ENCODE results near the gene GOLGA6L7.
"Not testable (repeated sequence)": the region's sequence is repeated elsewhere in the genome, so short reads cannot be mapped to it uniquely, and the experiment has no call there.

Gene GOLGA6L7

GRCh38 chr15:28891588-28891987 lies 43.1 kb upstream of the GOLGA6L7 start:
- H3K27ac ChIP-seq: no peak overlapping the region
- TF ChIP-seq CTCF (conservative IDR thresholded peaks at IDR 0.05): no peak

- no peak overlapping the region for H3K27ac ChIP-seq
- TF ChIP-seq CTCF (conservative IDR thresholded peaks at IDR 0.05): no peak
These were observed 42.5 kb upstream of the GOLGA6L7 start for GRCh38 chr15:28890711-28891495.

- not testable (repeated sequence) for H3K27ac ChIP-seq
These were observed 41.8 kb upstream of the GOLGA6L7 start for GRCh38 chr15:28890291-28890690.

- not testable (repeated sequence) for H3K27ac ChIP-seq
These were observed 41.4 kb upstream of the GOLGA6L7 start for GRCh38 chr15:28889871-28890270.

- TF ChIP-seq CTCF (conservative IDR thresholded peaks at IDR 0.05): no peak
- no peak overlapping the region for H3K27ac ChIP-seq
These were observed 40.9 kb upstream of the GOLGA6L7 start for GRCh38 chr15:28889346-28889745.

- no peak overlapping the region for H3K27ac ChIP-seq
- TF ChIP-seq CTCF (conservative IDR thresholded peaks at IDR 0.05): no peak
These were observed 40.5 kb upstream of the GOLGA6L7 start for GRCh38 chr15:28888900-28889299.

- TF ChIP-seq CTCF (conservative IDR thresholded peaks at IDR 0.05): no peak
- H3K27ac ChIP-seq: no peak overlapping the region
These were observed 40.0 kb upstream of the GOLGA6L7 start for GRCh38 chr15:28888302-28888894.

GRCh38 chr15:28887339-28888174 lies 39.1 kb upstream of the GOLGA6L7 start:
- no peak for TF ChIP-seq CTCF (conservative IDR thresholded peaks at IDR 0.05)
- H3K27ac ChIP-seq: no peak overlapping the region; the same call in 1 of the 2 replicates

All from VCaP (cell line).